ENCODE measurements around the gene CBARP.
"Not testable (repeated sequence)": the region's sequence is repeated elsewhere in the genome, so short reads cannot be mapped to it uniquely, and the experiment has no call there.

The CBARP gene

GRCh38 chr19:1206150-1206863, 31.5 kb downstream of the CBARP start:
- peak; percentile 39 for DNase-seq

- DNase-seq = peak; percentile 99
These were observed 32.4 kb downstream of the CBARP start, which contains the start of gene STK11 for GRCh38 chr19:1205114-1206099. Gene STK11 (plus strand): TSS chr19:1205778. CDS start chr19:1206914, 1,136 bp downstream.

GRCh38 chr19:1200614-1201013, 37.2 kb downstream of the CBARP start:
- DNase-seq = not testable (repeated sequence)

- DNase-seq = no peak
These were observed 38.3 kb downstream of the CBARP start for GRCh38 chr19:1199531-1199930.

- no peak for DNase-seq
These were observed 48.4 kb downstream of the CBARP start for GRCh38 chr19:1189419-1189818.

GRCh38 chr19:1183543-1184172, 54.1 kb downstream of the CBARP start:
- DNase-seq = no peak

- DNase-seq = no peak
These were observed 55.1 kb downstream of the CBARP start for GRCh38 chr19:1182727-1183126.

GRCh38 chr19:1182068-1182467, 55.7 kb downstream of the CBARP start:
- DNase-seq = no peak

GRCh38 chr19:1181606-1182005, 56.2 kb downstream of the CBARP start:
- DNase-seq = no peak

Measured in femur (tissue), 1 donor.